NB4 (cell line): ENCODE data around the gene SDCBP2.

Experiments used
- CTCF ChIP-seq: IDR thresholded peaks from one replicate; pipeline ENCODE4 v1.5.1; 2012; ENCODE audit warnings: low read depth, low read length
- MYC ChIP-seq: IDR thresholded peaks from 2 replicates; pipeline ENCODE4 v1.6.1; 2011; ENCODE audit warnings: low read depth, low read length
- POLR2A ChIP-seq: IDR thresholded peaks from 2 replicates; pipeline ENCODE4 v1.6.1; 2011; ENCODE audit warnings: mild to moderate bottlenecking; ENCODE audit not compliant: insufficient read length; ENCODE audit errors: extremely low read depth
- TF ChIP-seq, protein P1 (sequence below): IDR thresholded peaks from 2 replicates; pipeline ENCODE4 v1.6.1; 2011; ENCODE audit warnings: low read depth, low read length

- no peak for TF ChIP-seq CTCF
- no peak for TF ChIP-seq POLR2A
- TF ChIP-seq, protein P1, sequence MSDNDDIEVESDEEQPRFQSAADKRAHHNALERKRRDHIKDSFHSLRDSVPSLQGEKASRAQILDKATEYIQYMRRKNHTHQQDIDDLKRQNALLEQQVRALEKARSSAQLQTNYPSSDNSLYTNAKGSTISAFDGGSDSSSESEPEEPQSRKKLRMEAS, result no peak
- no peak for TF ChIP-seq MYC
Observed at GRCh38 chr20:1331801-1332453, 3.0 kb upstream of the SDCBP2 start.
